Kidney tubule cell (primary cell): ENCODE data around the gene CLIC3.
A peak's percentile ranks its signal among the peaks of the same experiment; 100 is the strongest.

Experiments used
- DNase-seq: peaks from one replicate; pipeline ENCODE4 v3.0.0-alpha.2; 2018; ENCODE audit warnings: low spot score

The CLIC3 gene

DNA sequence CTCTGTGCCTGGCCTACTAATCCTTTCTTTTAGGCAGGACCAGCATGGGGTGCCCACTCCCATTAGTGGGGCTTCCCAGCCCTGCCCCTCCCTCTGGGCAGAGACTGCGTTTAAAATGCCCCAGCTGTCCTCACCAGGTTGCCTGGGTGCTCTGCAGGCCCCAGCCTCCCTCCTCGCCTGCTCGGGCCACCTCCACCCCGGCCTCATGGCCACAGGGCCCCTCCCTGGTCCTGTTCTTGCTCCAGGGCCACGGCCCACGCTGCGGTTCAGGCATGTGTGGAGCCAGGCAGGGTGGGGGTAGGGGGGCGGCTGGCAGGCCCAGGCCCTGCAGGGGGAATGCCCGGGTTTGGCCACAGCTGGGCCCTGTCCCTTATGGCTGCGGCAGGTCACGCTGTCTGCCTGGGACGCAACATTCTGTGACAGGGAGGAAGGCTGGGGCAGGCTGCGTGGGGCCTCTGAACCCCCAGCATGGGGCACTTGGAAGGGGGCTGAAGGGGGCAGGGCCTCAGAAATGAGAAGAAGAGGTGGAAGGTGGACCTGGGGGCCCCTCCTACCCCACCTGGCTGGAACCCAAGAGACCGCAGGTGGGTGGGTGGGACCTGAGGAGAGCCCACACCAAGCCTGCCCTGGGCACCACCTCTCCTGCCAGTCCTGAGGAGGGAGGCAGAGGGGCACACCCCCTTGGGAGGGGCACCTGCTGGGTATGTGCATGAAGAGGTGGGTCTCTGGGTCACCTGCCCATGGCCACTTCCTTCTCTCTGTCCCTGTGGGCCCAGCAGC, 44.6 kb downstream of the CLIC3 start, which contains the start of gene LCN12:
Gene LCN12, plus strand, starts transcription at position 733 of the 780 bp plus-strand sequence. CDS start 55 bp downstream, outside the sequence.
- no peak for DNase-seq

GRCh38 chr9:136950656-136951276, 45.6 kb downstream of the CLIC3 start:
- DNase-seq: peak; percentile 23

- DNase-seq: peak; percentile 95
Observed at GRCh38 chr9:136949817-136950655, 46.3 kb downstream of the CLIC3 start.

- no peak for DNase-seq
Observed at GRCh38 chr9:136949239-136949816, 47.0 kb downstream of the CLIC3 start.

DNA sequence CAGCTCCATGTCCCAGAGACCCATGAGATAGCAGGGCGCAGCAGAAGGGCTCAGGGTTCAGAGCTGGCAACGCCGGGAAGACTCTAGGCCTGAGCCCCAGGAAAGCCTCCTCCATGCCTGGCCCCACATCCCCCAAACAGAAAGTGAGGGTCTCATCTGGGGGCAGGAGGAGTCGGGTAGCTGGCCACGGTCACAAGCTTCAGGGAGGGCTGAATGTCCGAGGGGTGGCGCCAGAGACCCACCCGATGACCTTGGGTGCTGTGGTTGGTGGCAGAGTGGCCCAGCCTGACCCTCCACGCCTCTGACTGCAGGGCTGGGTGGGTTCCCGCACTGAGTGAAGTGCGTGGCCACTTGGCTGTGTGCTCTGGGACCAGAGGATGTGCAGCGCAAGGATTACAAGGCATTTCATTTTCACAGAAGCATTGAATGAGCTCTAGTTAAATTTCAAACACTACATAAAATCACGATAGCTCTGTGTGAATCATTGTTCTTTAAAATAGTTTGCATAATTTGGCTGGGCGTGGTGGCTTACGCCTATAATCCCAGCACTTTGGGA, 48.3 kb downstream of the CLIC3 start:
- peak; percentile 30 for DNase-seq

DNA sequence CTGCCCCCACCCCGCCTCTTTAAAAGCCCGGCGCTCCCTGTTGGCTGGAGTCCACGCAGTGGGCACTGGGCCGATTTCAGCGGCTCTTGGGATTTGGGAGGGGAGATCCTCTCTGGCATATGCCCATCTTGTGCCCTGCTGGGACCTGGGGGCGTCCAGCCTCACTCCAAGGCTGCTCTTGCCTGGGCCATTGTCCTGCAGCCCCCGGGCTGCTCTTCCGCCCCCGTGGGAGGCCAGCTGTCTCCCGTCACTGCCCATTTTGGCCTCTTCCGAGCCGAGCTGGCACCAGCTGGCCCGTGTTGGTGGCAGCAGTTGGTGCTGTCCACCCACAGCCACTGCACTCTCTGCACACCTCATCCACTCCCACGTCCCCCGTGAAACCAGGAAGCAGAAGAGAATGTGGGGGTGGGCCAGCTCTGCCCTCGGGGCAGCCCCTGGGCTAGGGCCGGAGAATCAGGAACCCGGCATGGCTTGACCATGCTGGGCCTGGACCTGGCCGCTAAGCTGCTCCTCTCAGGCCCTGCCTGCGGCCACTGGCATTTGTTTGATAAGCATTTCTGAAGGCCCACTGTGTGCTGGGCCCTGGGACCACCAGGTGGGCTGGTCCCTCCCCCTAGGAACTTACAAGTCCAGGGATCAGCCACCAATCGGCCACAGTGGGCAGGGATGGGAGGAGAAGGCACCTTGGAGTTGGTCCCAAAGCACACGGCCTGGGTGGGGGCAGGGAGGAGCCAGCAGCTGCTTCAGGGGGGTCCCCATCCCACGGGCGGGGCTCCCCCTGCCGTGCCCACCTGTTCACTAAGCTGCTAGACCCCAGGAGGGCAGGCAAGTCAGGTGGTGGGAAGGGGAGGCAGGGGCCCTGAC, 49.1 kb downstream of the CLIC3 start:
- DNase-seq: no peak

- DNase-seq: no peak
Observed at GRCh38 chr9:136946228-136947027, 49.9 kb downstream of the CLIC3 start.

DNA sequence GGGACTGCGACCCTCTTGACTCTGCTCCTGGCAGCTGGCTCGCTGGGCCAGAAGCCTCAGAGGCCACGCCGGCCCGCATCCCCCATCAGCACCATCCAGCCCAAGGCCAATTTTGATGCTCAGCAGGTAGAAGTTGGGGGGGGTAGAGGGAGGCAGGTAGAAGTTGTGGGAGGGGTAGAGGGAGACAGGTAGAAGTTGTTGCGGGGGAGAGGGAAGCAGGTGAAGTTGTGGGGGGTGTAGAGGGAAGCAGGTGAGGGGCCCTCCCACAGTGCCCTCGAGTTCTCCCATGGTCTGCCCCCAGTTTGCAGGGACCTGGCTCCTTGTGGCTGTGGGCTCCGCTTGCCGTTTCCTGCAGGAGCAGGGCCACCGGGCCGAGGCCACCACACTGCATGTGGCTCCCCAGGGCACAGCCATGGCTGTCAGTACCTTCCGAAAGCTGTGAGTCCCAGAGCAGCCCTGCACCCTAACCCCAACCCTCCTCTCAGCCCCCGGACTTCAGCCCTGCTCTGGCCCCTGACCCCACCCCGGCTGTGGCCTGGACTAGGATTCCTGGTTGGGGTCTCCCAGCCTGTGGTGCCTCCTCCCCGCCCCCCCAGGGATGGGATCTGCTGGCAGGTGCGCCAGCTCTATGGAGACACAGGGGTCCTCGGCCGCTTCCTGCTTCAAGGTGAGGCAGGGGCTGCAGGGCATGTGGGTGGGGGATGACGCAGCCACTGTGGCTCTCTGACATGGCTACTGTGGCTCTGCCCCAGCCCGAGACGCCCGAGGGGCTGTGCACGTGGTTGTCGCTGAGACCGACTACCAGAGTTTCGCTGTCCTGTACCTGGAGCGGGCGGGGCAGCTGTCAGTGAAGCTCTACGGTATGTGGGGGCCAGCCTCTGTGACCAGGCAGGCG, 50.8 kb downstream of the CLIC3 start:
- DNase-seq: no peak
